T-cell (primary cell): ENCODE results near the gene RPL35. TPM values are rescaled to one million over a fixed set of nuclear protein-coding genes. Genes with fewer than 3 reads are reported as not detected.

Experiments used
- ATAC-seq, 4 experiments: fragments of 200-7000 bp in 3 of 4; fragments of 150-1000 bp in 1 of 4; cut with Tn5 transposase; replicated peaks in 1 of 4; 1 replicate in 3 of 4; 2 replicates in 1 of 4; pipeline ENCODE4 v1.10.0; 2021; ENCODE audit warnings: moderate library complexity in 3 of 4, mild to moderate bottlenecking in 2 of 4, moderate number of reproducible peaks in 1 of 4
- CTCF ChIA-PET, 2 donors: fragments of 300-600 bp; sonication (Branson Sonifier 250); formaldehyde crosslinking; loops; one replicate each; lab custom pipeline; 2022; ENCODE audit warnings: antibody characterized with exemption in 2 of 2; lab: Charles Lee
- POLR2A ChIA-PET, 2 donors: fragments of 300-600 bp; sonication (Branson Sonifier 250); formaldehyde crosslinking; loops; one replicate each; lab custom pipeline; 2022; ENCODE audit warnings: antibody characterized with exemption in 2 of 2; lab: Charles Lee
- DNase-seq, 35 experiments: peaks; one replicate each; pipeline versions ENCODE4 v3.0.0 to v3.0.0-alpha.2; 2013 to 2023
- H3K27ac ChIP-seq: one replicate; pipeline ENCODE4 v1.5.1; 2013; ENCODE audit warnings: low read length
- H3K27me3 ChIP-seq, 2 experiments: replicated peaks in 1 of 2; 1 replicate in 1 of 2; 2 replicates in 1 of 2; pipeline versions ENCODE4 v1.6.1 to v1.7.0; 2013; ENCODE audit warnings: low read length in 1 of 2, mixed read lengths in 1 of 2; ENCODE audit not compliant: control insufficient read depth in 2 of 2, insufficient read depth in 2 of 2; ENCODE audit errors: extremely low read depth in 1 of 2
- H3K36me3 ChIP-seq, 2 donors: 1 replicate in 1 of 2; 2 replicates in 1 of 2; pipeline versions ENCODE4 v1.6.1 to v1.7.0; 2013; ENCODE audit warnings: low read length in 1 of 2; ENCODE audit not compliant: control insufficient read depth in 2 of 2, insufficient read depth in 1 of 2; ENCODE audit errors: extremely low read depth in 1 of 2
- H3K4me1 ChIP-seq, 2 experiments: 1 replicate in 1 of 2; 2 replicates in 1 of 2; pipeline versions ENCODE4 v1.6.1 to v1.7.0; 2013; ENCODE audit warnings: low read length in 2 of 2, mixed read lengths in 1 of 2; ENCODE audit not compliant: insufficient read depth in 2 of 2, control insufficient read depth in 1 of 2; ENCODE audit errors: extremely low read depth in 1 of 2
- H3K4me3 ChIP-seq, 2 donors: 1 replicate in 1 of 2; 2 replicates in 1 of 2; pipeline versions ENCODE4 v1.5.1 to v1.7.0; 2013; ENCODE audit warnings: mild to moderate bottlenecking in 2 of 2, low read length in 1 of 2, moderate library complexity in 1 of 2; ENCODE audit not compliant: control insufficient read depth in 1 of 2; ENCODE audit errors: extremely low read depth in 1 of 2
- H3K9me3 ChIP-seq: 2 replicates; pipeline ENCODE4 v1.7.0; 2013
- H3K27ac Mint-ChIP-seq, 2 donors: one replicate each; pipeline ENCODE4 v1.8.0; 2020 to 2021; ENCODE audit warnings: mild to moderate bottlenecking in 2 of 2, mixed read lengths in 2 of 2
- H3K27me3 Mint-ChIP-seq, 2 donors: one replicate each; pipeline ENCODE4 v1.8.0; 2021 to 2022; ENCODE audit warnings: mixed read lengths in 2 of 2
- H3K36me3 Mint-ChIP-seq: one replicate; pipeline ENCODE4 v1.8.0; 2021; ENCODE audit warnings: mixed read lengths
- H3K4me1 Mint-ChIP-seq, 3 donors: one replicate each; pipeline ENCODE4 v1.8.0; 2020 to 2022; ENCODE audit warnings: mixed read lengths in 3 of 3, mild to moderate bottlenecking in 1 of 3
- H3K4me3 Mint-ChIP-seq, 3 donors: one replicate each; pipeline ENCODE4 v1.8.0; 2020 to 2022; ENCODE audit warnings: mild to moderate bottlenecking in 3 of 3, mixed read lengths in 3 of 3, moderate library complexity in 3 of 3
- H3K9me3 Mint-ChIP-seq, 3 donors: one replicate each; pipeline ENCODE4 v1.8.0; 2020 to 2022; ENCODE audit warnings: mixed read lengths in 3 of 3
- WGBS: methylation state at CpG from one replicate; pipeline ENCODE4 v1.1.5; 2013; ENCODE audit warnings: missing lambda C conversion rate; ENCODE audit not compliant: insufficient coverage; 5-methylcytosine and 5-hydroxymethylcytosine counted together
- total RNA-seq, 35 experiments: library from RNA in 6 of 35; stranded (reverse) in 6 of 35; fragments of 120-200 nt in 1 of 35; gene quantifications; one replicate each; pipeline versions ENCODE4 v1.2.1 to v1.2.4 and lab custom pipeline; 2013 to 2026

The RPL35 gene
- total RNA-seq, 5 donors from 2014 or later (not counting 1 experiment from before 2014, with no cell fraction given): 1,564 to 1,845 (median 1,785) TPM

GRCh38 chr9:124879226-124879625 is 17.5 kb upstream of the RPL35 start:
- POLR2A ChIA-PET: no interaction called here

GRCh38 chr9:124878518-124878917 is 16.8 kb upstream of the RPL35 start:
- Mint-ChIP-seq H3K36me3 (peaks cover 38% of the 10 kb centered on the region), H3K4me1 (peaks cover 6 to 22% (median 16%) of the 10 kb centered on the region in 3 donors), H3K9me3 (no peaks in the 10 kb centered on the region), H3K27ac (peak overlapping the region in 1 of 2 donors; percentile 23), H3K4me3 (no peak overlapping the region), H3K27me3 (no peaks in the 10 kb centered on the region)
- POLR2A ChIA-PET: interaction anchor here in 1 of 2 donors (0.6 to 1.0 kb wide), 2 partner anchors 8 to 9 kb away, joined by 3 to 5 read pairs; no protein-coding TSS in a partner anchor
- CTCF ChIA-PET: no interaction called here
- no peak for ATAC-seq
- Histone ChIP-seq H3K9me3 (no peaks in the 10 kb centered on the region), H3K4me3 (no peak overlapping the region), H3K27ac (no peak overlapping the region), H3K4me1 (peaks cover 0 to 36% of the 10 kb centered on the region in 2 experiments), H3K27me3 (no peaks in the 10 kb centered on the region), H3K36me3 (peaks cover 12 to 84% of the 10 kb centered on the region in 2 donors)
- 78% methylated on average over 3 of the region's 6 CpGs for WGBS
- DNase-seq: no peak

More at GRCh38 chr9:124879226-124879625, 17.5 kb upstream of the RPL35 start:
- no peak for DNase-seq
- H3K36me3 ChIP-seq: peaks cover 9 to 82% of the 10 kb centered on the region in 2 donors
- H3K4me1 ChIP-seq: peaks cover 0 to 29% of the 10 kb centered on the region in 2 experiments
- H3K27me3 Mint-ChIP-seq: no peaks in the 10 kb centered on the region
- CTCF ChIA-PET: no interaction called here
- H3K4me3 ChIP-seq: no peak overlapping the region
- no peak overlapping the region for H3K4me3 Mint-ChIP-seq
- H3K27me3 ChIP-seq: no peaks in the 10 kb centered on the region
- no peaks in the 10 kb centered on the region for H3K9me3 ChIP-seq
- no peak overlapping the region for H3K27ac Mint-ChIP-seq
- no peak overlapping the region for H3K27ac ChIP-seq
- H3K36me3 Mint-ChIP-seq: peaks cover 37% of the 10 kb centered on the region
- no peak for ATAC-seq
- H3K4me1 Mint-ChIP-seq: peaks cover 6 to 14% (median 9%) of the 10 kb centered on the region in 3 donors
- no peaks in the 10 kb centered on the region for H3K9me3 Mint-ChIP-seq
- 98% methylated on average over 9 of the region's 10 CpGs for WGBS

- H3K36me3 ChIP-seq: peaks cover 17 to 89% of the 10 kb centered on the region in 2 donors
- Mint-ChIP-seq H3K9me3 (no peaks in the 10 kb centered on the region), H3K27ac (no peak overlapping the region), H3K36me3 (peaks cover 43% of the 10 kb centered on the region), H3K27me3 (no peaks in the 10 kb centered on the region), H3K4me1 (peaks cover 11 to 26% (median 21%) of the 10 kb centered on the region in 3 donors), H3K4me3 (no peak overlapping the region)
- ATAC-seq (no peak), DNase-seq (no peak)
- no CpG with 5 or more reads among the region's 1 CpG for WGBS
- ChIA-PET CTCF (no interaction called here), POLR2A (interaction anchor here (0.5 to 1.0 kb wide), 3 partner anchors 8 to 363 kb away, joined by 3 to 5 read pairs (median 3); partner anchors contain the start of gene HSPA5 (in 1 of the 2))
- no peaks in the 10 kb centered on the region for H3K27me3 ChIP-seq
- no peak overlapping the region for H3K4me3 ChIP-seq
- no peak overlapping the region for H3K27ac ChIP-seq
- no peaks in the 10 kb centered on the region for H3K9me3 ChIP-seq
- H3K4me1 ChIP-seq: peaks cover under 1 to 41% of the 10 kb centered on the region in 2 experiments
Measured at GRCh38 chr9:124878021-124878420, 16.3 kb upstream of the RPL35 start.

GRCh38 chr9:124877021-124877782 is 15.4 kb upstream of the RPL35 start:
- ChIA-PET POLR2A (interaction anchor here (0.5 to 1.0 kb wide), 2 partner anchors 358 to 364 kb away, joined by 3 read pairs; partner anchors contain the start of gene HSPA5 (in 1 of the 2)), CTCF (interaction anchor here in 1 of 2 donors (0.6 kb wide), 1 partner anchor 20 kb away, joined by 3 read pairs; no protein-coding TSS in a partner anchor)
- H3K36me3 ChIP-seq: peaks cover 20 to 87% of the 10 kb centered on the region in 2 donors
- H3K9me3 Mint-ChIP-seq: no peaks in the 10 kb centered on the region
- peaks cover 19 to 34% (median 29%) of the 10 kb centered on the region in 3 donors for H3K4me1 Mint-ChIP-seq
- H3K4me3 Mint-ChIP-seq: no peak overlapping the region
- no peak overlapping the region for H3K27ac ChIP-seq
- DNase-seq (no peak), ATAC-seq (no peak)
- H3K4me1 ChIP-seq: peaks cover 2 to 50% of the 10 kb centered on the region in 2 experiments
- H3K4me3 ChIP-seq: no peak overlapping the region
- no peak overlapping the region for H3K27ac Mint-ChIP-seq
- peaks cover 45% of the 10 kb centered on the region for H3K36me3 Mint-ChIP-seq
- no peaks in the 10 kb centered on the region for H3K27me3 Mint-ChIP-seq
- WGBS: 87% methylated on average over 10 of the region's 14 CpGs
- H3K9me3 ChIP-seq: no peaks in the 10 kb centered on the region
- H3K27me3 ChIP-seq: no peaks in the 10 kb centered on the region

DNA sequence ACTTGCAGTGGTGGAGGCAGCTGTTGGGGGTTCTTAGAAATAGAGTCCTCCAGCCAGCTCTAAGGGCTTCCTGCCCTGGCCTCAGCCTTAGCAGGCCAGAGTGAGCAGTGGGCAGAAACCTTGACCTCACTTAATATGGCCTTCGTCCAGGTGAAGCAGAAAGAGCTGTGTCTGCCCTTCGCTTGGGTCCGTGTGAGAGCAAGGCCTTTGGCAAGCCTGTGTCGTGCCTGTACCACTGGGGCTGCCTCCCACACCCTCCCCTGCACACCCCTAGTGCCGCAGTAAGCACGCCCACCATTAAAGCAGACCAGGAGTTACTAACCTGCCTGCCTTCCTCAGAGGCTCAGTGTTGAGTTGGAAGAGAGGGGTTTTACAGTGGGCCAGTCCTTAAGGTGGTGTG is 13.7 kb upstream of the RPL35 start:
- no peak overlapping the region for H3K27ac ChIP-seq
- peaks cover 14 to 55% of the 10 kb centered on the region in 2 experiments for H3K4me1 ChIP-seq
- no peaks in the 10 kb centered on the region for H3K27me3 Mint-ChIP-seq
- H3K27me3 ChIP-seq: no peaks in the 10 kb centered on the region
- no peak for DNase-seq
- ChIA-PET POLR2A (interaction anchor here in 1 of 2 donors (0.6 kb wide), 1 partner anchor 13 kb away, joined by 17 read pairs; no protein-coding TSS in a partner anchor), CTCF (no interaction called here)
- peaks cover 36 to 51% (median 46%) of the 10 kb centered on the region in 3 donors for H3K4me1 Mint-ChIP-seq
- no peaks in the 10 kb centered on the region for H3K9me3 Mint-ChIP-seq
- no peak overlapping the region for H3K27ac Mint-ChIP-seq
- 80% methylated on average over 3 of the region's 6 CpGs for WGBS
- peaks cover 45% of the 10 kb centered on the region for H3K36me3 Mint-ChIP-seq
- H3K36me3 ChIP-seq: peaks cover 17 to 80% of the 10 kb centered on the region in 2 donors
- H3K9me3 ChIP-seq: no peaks in the 10 kb centered on the region
- no peak for ATAC-seq
- H3K4me3 ChIP-seq: no peak overlapping the region
- no peak overlapping the region for H3K4me3 Mint-ChIP-seq

GRCh38 chr9:124873664-124874063 is 11.9 kb upstream of the RPL35 start:
- DNase-seq (peak in 11 of 35 experiments; percentile 19 to 69 (median 35)), ATAC-seq (no peak)
- Mint-ChIP-seq H3K4me3 (peak overlapping the region in 2 of 3 donors; percentile 37 to 91), H3K36me3 (peaks cover 37% of the 10 kb centered on the region), H3K9me3 (no peaks in the 10 kb centered on the region), H3K27ac (peak overlapping the region; percentile 75 to 81), H3K27me3 (no peaks in the 10 kb centered on the region), H3K4me1 (peaks cover 46 to 57% (median 53%) of the 10 kb centered on the region in 3 donors)
- H3K36me3 ChIP-seq: peaks cover 17 to 64% of the 10 kb centered on the region in 2 donors
- H3K27me3 ChIP-seq: no peaks in the 10 kb centered on the region
- H3K27ac ChIP-seq: peak overlapping the region; percentile 51
- peaks cover 16 to 65% of the 10 kb centered on the region in 2 experiments for H3K4me1 ChIP-seq
- H3K9me3 ChIP-seq: no peaks in the 10 kb centered on the region
- WGBS: 78% methylated on average over 7 of the region's 14 CpGs
- no peak overlapping the region for H3K4me3 ChIP-seq
- POLR2A ChIA-PET: no interaction called here
- CTCF ChIA-PET: interaction anchor here in 1 of 2 donors (1.0 to 1.9 kb wide), 2 partner anchors 13 to 105 kb away, joined by 5 to 7 read pairs; no protein-coding TSS in a partner anchor
